SIG-M5 treated with dmso at 0.1 percent for 504 hours (cell line): ENCODE data around the gene CRYBG3.
A peak's percentile ranks its signal among the peaks of the same experiment; 100 is the strongest.

ENCODE experiments used
- DNase-seq: peaks from one replicate; lab custom pipeline; 2025; ENCODE audit not compliant: unreplicated experiment; lab: John Stamatoyannopoulos, UW

CRYBG3 gene

DNA sequence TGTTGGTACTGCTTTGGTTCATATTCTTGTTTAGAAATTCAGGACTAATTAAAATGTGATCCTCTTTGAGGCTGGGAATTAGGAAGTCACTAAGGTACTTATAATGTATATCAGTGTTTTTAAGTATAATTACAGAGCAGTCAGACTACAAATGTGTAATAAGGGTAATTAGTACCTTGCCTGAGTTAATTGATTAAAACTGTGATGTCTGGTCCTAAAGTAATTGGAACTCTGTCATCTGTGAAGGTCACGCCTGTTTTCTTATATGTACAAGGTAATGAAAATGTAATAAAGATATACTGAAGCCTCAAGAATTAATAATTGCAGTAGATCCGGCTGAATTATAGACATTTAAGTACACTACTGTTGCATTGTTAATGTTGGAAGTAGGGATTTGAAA lies 117.6 kb downstream of the CRYBG3 start:
- DNase-seq, result no peak

DNA sequence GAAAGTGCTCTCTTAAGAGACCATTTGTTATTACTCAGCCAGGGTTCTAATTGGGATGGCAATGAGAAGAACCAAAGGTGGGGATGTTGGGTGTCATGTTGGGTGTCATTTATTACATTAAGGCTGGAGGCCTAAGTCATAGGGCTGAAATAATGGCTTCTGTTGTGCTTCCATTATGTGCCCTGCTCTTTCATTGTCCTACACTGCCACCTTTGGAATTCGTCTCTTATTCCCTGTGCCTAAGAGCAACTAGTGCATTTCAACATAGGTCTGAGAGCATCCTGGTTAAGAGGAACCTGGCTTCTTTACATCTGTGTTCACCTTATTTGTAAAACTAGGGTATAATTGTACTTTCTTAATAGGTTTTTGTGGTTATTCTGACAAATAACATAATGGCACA lies 118.2 kb downstream of the CRYBG3 start:
- DNase-seq, result no peak

DNA sequence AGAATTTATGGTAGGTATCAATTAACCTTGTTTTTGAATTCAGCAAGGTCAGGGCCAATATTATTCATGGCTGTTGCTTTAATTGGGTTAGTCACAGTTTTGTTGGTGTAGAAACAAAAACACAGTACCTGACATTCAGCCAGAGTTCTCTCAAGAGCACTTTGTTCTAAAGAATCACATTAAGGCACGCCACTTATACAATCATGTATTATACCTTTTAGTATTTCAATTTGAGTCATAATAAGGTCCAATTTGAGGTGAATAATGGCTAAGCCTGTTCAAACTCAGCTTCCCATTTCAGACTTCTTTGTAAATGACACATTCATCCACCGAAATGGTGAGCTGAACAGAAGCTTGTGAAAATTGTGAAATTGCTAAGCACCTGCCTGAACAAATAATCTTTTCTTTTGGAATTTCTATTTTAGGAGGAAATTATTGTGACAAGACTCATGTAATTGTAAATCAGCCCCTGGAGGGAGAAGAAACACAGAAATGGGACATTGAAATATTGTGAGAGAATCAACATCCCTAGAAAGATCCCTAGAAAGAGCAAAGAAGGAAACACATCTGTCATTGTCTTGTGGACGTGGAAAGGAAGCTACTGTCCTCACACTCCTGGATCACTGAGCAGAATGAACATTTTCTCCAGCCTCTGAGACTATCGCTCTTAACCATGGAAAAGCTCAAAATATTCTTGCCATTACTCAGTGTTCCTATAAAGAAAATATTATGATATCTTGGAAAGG lies 121.2 kb downstream of the CRYBG3 start:
- no peak for DNase-seq

DNA sequence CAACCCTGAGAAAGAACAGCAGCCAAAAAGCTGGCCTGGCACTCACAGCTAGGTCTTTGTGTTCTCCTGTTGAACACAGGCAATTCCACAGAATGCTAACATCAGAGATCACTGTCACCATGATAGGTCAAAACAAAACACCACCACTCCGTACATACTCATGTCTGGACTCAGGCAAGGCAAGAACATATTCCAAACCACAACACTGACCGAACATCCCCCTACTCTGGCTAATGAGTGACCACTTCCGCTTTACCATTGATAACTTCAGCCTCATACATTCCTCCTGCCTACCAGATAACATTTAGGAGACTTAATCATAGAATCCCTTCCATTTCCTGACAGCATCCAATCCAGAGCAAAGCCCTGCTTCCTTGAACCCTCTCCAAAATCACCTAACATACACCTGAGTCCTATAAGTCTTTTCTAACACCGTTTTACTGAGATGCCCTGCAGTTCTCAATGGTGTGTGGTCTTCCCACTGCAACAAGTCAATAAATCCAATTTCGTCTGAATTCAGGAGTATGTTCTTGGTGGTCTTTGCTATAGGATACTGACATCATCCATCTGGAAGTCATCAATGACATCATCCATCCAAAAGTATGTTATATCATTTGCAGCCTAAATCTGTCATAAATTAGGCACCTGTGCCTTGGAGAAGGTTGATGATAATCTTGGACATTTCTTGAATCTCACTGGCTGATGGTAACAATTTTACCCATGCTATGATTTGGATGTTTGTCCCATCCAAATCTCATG lies 126.7 kb downstream of the CRYBG3 start:
- DNase-seq, result no peak

DNA sequence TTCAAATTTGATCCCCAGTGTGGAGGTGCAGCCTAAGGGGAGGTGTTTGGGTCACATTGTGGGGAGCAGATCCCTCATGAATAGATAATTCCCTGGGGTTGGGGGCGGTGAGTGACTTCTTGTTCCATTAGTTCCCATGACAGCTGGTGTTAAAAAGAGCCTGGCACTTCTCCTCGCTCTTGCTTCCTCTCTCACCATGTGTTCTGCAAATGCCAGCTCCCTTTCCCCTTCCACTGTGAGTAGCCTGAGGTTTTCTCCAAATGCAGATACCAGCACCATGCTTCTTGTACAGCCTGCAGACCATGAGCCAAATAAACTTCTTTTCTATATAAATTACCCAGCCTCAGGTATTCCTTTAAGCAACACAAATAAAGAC lies 127.3 kb downstream of the CRYBG3 start:
- DNase-seq, result no peak

DNA sequence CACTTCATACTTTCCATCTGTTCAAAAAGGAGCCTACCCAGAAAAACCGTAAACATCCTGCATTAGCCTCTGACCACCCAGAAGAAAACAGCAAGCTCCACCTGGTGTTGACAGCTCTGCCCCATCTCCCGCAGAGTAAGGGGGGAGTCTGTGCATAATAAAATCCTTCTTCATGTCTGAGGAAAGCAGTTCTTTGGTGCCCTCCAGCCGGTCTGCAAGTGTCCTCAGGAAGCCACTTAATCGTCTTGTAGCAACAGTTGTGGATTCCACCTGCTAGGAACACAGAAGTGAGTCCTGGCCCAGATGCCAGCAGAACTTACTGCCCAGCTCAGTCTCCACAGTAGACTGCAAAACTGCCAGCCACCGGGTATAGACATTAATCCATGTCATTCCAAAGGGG lies 127.9 kb downstream of the CRYBG3 start:
- DNase-seq, result no peak

DNA sequence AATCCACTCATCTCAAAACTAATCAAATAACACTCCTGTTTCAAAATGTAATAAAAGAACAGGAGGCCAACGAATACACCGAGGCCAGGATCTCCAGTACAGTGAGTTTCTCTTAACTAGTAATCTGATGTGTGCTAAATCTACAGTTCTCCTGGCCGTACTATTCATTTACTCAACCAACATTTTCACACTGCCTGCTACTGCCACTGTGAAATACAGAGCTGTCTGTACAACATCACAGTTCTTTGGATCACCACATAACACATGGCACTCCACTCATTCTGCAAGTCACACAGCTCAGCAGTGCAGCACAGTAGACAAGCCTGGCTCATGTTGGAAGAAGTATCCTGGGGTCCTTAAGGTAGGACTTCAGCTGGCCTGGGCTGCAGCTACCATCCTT lies 128.5 kb downstream of the CRYBG3 start:
- DNase-seq, result no peak

DNA sequence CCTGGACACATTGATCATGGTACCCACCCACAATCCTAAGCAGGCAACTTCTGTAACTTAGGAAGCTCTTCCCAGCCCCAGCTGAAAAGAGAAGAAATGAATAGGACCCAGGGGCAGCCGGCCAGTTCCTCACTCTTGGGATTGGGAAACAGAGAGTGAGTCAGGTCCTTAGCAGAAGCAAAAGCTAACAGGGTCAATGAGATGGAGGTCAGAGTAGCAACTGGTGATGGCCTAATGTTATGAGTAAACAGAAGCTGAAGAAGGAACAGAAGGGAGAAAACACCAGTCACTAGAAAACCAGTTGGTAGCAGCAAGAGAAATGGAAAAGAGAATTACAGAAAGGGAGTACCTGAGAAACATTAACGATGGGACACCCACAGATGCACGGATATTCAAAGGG lies 130.5 kb downstream of the CRYBG3 start:
- peak; percentile 42 for DNase-seq

DNA sequence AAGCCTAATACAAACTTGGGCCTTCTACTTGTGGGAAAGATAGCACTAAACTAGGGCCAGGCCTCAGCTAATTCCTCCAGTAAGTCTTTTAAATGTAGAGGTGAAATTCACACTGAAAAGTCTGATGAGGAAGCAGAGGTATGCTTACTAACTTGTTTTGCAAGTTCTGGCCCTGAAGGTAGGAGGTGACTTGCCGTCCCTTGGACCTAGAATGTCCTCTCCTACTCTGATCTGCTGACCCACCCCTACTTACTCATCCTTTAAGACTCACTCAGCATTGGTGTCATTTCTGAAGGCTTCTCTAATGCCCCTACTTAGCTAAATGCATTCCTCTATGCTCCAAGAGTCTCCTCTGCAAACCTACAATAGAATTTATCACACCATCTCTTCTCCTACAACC lies 131.1 kb downstream of the CRYBG3 start:
- peak; percentile 63 for DNase-seq

DNA sequence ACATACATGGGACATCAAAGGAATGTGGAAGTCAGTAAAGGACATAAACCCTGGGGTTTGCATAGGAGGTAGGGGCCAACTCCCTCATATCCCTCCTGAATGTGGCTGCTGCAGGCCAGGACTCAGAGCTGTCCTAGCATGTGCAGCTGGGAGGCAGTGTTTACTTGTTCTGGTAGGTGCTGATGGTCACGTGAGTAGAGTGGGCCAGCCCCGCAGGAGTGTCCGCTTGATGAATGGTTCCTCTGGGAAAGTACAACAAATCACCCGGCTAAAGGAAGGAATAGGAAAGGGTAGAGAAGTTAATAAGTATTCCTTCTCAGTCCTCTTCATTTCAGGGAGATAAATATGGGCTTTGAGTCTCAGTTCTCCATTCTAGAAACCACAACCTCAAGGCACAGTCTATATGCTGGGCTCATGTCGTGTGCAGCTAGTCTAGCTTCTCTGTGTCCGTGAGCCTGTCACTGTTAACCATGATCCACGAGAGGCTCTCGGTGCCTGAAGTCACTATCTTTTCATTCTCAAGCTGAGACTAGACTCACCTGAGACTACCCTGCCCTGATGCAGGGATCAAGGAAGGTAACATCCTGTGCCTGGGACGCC lies 132.5 kb downstream of the CRYBG3 start:
- peak; percentile 26 for DNase-seq

DNA sequence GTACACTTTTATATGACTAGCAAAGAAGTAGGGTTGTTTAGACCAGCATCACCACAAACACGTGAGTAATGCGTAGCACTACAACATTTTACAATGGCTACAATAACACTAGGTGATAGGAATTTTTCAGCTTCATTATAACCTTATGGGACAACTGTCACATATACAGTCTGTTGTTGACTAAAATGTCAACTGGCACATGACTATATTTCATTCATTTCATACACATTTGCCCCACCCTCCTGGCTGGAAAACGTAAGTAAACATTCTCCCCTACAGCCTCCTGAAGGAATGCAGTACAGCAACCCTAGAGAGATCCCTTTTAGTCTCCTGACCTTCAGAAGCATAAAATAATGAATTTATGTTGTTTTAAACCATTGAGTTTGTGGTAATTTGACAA lies 134.2 kb downstream of the CRYBG3 start:
- DNase-seq, result no peak

DNA sequence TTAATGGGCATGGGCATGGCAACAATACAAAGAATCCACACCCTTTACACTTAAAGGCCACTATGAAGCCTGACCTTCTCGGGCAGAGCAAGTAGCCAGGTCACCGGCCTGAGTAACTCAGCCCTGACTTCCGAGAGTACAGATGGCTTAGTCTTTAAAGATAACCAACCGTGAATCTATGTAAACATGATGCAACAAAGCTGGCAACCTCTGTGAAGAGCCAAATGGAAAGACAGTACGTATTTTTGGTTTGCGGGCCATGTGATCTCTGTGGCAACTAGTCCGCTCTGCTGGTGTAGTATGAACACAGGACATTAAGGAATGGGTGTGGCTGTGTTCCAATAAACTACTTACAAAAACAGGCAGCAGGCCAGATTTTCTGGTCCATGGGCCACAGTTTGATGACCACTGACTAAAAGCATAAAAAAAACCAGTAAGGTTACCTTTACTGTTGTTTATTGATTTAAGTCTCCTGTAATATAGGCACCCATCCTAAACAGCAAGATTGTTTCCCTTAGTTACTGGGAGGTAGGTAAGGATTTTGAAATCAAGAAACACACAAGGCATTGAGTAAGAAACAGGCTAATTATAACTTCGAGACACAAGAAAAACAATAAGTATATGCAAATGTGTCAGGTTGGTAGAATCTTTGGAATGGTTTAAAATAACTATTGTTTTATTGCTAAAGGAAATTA lies 136.0 kb downstream of the CRYBG3 start:
- DNase-seq, result no peak

DNA sequence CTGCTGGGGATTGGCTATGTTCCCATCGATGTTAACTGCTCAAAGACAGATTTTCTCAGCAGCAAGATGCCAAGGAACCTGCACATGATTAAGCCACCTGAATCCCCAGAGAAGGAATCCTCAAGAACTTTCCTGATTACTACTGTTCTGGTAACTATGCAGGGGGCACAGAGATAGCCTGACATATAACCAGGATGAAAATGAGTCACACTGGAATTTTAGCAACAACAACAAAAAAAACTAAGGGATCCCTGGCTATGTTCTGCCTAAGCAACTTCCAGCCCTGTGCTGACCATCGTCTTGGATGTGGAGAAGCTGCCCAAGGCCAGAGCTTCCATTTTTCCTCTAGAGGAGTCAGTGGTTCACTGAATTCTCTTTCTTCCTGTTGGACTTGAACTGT lies 136.6 kb downstream of the CRYBG3 start:
- DNase-seq, result no peak

DNA sequence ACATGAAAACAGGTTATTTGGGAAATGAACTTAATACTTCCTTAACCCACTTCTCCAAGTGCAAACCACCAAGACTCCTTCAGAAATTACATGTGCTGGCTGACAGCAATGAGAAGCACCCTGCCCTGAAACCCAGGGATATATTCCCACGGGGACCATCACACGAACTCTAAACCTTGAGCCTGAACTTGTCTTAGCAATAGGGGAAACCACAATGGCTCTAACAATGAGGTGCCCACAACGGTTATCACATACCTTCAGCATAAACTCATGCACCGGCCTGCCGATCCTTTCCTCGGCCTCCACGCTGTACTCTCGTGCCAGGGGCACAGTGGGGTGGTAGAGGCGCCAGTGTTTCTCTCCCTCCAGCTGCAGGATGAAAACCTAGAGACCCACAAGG lies 137.0 kb downstream of the CRYBG3 start:
- DNase-seq, result no peak

DNA sequence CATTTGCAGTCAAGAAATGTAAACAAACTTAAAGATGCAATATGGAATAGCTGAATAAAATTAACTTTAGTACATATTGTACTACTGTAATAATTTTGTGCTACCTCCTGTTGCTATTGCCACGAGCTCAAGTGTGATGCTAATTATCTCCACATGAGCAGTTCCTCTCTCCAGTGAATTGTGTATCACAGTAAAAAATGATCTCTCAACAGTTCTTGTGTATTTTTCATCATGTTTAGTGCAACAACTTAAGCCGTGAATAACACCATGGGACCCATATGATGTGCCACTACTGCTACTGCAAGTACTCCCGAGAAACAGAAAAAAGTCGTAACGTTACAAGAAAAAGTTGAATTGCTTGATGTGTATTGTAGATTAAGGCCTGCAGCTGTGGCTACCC lies 138.1 kb downstream of the CRYBG3 start:
- no peak for DNase-seq

DNA sequence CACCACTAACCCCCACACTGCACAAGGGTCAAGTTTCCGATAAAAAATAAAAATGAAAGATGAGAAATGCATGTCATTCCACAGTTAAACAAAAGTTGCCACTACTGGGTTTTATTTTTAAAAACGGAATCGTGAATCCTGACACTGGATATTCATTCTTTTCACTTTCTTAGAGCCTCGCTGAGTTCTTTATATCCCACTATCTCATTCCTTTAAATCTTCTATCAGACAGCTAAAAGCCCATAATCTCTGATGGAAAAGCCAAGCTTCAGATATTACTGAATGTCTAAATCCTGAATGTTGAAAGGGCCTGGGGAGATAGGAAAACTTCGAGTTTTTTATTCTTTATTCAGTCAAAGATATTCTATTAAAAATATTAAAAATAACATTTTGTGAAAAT lies 138.7 kb downstream of the CRYBG3 start:
- DNase-seq, result no peak

DNA sequence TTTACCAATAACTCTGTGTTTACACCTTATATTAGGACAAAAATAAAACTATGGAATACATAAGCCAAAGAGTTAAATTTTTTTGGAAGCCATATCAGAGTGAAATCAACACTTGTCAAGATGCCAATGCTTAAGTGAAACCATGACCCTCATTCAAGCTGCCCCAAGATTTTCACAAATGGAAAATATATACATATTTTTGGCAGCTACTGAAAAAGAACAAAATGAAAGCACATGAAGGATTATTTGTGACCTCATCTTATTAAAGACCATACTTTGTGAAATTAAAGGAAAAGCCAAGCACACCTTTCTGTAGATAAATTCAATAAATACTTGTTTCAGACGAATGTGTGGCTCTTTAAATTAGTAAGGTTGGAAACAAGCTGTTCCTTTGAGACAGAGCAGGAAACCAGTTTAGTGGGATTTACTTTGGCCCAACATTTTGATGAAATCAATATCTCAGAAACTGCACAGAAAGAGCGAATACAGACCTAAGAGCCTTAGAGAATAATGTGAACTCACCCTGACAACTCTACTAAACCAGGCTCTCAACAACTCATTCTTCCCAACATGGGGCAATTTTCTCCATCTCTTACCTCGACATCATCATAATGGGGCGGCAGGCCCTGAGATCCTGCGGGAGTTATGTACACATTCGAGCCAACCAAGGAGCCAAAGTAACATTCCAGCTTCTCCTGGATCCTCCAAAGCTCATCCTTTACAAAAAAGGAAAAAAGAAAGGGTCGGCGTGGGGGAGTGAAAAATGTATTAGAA lies 139.4 kb downstream of the CRYBG3 start:
- no peak for DNase-seq

DNA sequence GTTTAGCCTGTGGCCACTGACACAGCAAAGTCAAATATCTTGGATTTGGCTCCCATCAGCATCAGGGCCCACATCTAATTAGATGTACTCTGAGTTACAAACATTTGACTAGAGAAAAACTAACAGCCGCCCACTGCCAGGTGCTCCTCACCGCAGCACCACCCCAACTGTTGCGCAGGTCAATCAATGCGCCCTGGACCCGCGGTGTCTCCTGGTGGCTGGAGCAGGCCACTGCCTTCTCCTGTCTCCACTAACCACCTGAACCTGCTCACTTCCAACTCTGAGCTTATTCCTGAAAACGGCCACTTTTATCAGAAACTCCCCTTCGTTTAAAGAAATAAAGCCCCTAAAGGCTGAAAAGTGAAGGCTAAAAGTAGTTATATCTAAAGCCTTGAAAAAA lies 146.2 kb downstream of the CRYBG3 start:
- no peak for DNase-seq

DNA sequence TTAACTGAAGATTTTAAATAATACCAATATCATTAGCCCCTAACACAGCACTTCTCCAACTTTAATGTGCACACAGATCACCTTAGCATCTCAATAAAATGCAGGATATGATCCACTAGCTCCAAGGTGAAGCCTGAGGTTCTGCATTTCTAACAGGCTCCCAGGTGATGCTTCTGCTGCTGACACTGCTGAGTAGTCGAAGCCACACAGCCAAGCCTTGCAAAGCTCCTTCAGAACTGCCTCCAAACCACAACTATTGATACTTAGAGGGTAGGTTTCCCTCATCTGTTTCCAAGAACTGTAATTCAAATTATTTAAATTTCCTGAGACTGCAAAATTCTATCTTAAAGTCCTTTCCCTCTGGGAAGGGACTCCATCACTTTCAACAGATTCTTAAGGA lies 146.6 kb downstream of the CRYBG3 start:
- DNase-seq, result no peak

DNA sequence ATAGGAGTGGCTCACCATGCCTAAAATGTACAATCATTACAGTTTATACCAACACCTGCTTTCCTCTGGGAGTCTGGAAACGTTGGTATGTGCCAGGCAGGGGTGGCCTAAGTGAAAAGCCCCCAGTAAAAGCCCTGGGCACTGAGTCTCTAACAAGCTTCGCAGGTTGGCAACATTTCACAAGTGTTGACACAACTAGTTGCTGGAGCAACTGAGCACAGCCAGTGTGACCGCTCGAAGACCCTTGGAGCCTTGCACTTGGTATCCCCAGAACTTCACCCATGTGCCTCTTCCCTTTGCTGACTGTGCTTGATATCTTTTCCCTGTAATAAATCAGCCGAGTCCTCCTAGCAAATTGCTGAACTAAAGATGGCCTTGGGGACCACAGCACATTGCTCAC lies 147.7 kb downstream of the CRYBG3 start:
- DNase-seq, result no peak

DNA sequence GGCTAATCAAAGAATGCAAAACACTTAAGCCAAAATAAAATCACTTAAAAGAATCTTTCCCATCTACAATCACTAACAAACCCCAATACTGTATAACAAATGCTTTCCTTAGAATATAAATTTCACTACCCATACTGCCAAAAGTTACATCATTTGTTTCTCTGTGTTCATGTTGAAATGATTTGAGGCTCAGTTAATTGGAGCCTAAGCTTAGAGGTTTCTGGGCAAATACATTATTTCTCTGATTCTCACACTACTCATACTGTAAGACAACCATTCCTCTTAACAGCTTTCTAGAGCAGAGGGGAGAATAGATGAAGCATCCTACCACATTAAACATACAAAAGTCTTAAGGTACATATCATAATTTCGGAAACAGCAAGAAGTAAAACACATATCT lies 148.3 kb downstream of the CRYBG3 start:
- DNase-seq, result no peak
